ENCODE results near the gene CIAO2B. TPM values are rescaled to one million over a fixed set of nuclear protein-coding genes. Genes with fewer than 3 reads are reported as not detected.
"Not testable (repeated sequence)": the region's sequence is repeated elsewhere in the genome, so short reads cannot be mapped to it uniquely, and the experiment has no call there.

The CIAO2B gene
- total RNA-seq, 1 experiment from 2014 or later: 134 TPM

- no peak for DNase-seq (ENCODE audit: low read depth, low spot score)
- in situ Hi-C loops (cut with HindIII; ENCODE audit: low pct_unique_long_range_greater_than_20kb, low sequenced_read_pairs): no loop called here
Measured at GRCh38 chr16:66960270-66960669, 26.1 kb upstream of the CIAO2B start.

- DNase-seq (ENCODE audit: low read depth, low spot score): no peak
- in situ Hi-C loops (cut with HindIII; ENCODE audit: low pct_unique_long_range_greater_than_20kb, low sequenced_read_pairs): no loop called here
Measured at GRCh38 chr16:66959704-66960161, 25.5 kb upstream of the CIAO2B start.

GRCh38 chr16:66958857-66959703 is 24.9 kb upstream of the CIAO2B start:
- in situ Hi-C loops (cut with HindIII; ENCODE audit: low pct_unique_long_range_greater_than_20kb, low sequenced_read_pairs): no loop called here
- DNase-seq (ENCODE audit: low read depth, low spot score): no peak

GRCh38 chr16:66956154-66956457 is 21.9 kb upstream of the CIAO2B start:
- DNase-seq (ENCODE audit: low read depth, low spot score); in situ Hi-C loops (cut with HindIII; ENCODE audit: low pct_unique_long_range_greater_than_20kb, low sequenced_read_pairs): not testable (repeated sequence)

DNA sequence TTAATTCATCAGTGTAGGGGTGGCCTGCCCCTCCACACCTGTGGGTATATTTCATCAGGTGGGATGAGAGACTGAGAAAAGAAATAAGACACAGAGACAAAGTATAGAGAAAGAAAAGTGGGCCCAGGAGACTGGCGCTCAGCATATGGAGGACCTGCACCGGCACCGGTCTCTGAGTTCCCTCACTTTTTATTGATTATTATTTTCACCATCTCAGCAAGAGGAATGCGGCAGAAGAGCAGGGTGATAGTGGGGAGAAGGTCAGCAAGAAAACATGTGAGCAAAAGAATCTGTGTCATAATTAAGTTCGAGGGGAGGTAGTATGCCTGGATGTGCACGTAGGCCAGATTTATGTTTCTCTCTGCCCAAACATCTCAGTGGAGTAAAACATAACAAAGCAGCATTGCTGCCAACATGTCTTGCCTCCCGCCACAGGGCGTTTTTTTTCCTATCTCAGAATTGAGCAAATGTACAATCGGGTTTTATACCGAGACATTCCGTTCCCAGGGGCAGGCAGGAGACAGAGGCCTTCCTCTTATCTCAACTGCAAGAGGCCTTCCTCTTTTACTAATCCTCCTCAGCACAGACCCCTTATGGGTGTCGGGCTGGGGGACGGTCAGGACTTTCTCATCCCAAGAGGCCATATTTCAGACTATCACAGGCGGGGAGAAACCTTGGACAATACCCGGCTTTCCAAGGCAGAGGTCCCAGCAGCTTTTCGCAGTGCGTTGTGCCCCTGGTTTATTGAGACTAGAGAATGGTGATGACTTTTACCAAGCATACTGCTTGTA is 21.4 kb upstream of the CIAO2B start:
- in situ Hi-C loops (cut with HindIII; ENCODE audit: low pct_unique_long_range_greater_than_20kb, low sequenced_read_pairs); DNase-seq (ENCODE audit: low read depth, low spot score): not testable (repeated sequence)

GRCh38 chr16:66954097-66954659 is 20.0 kb upstream of the CIAO2B start:
- peak; percentile 83 for DNase-seq (ENCODE audit: low read depth, low spot score)
- in situ Hi-C loops (cut with HindIII; ENCODE audit: low pct_unique_long_range_greater_than_20kb, low sequenced_read_pairs): no loop called here

- in situ Hi-C loops (cut with HindIII; ENCODE audit: low pct_unique_long_range_greater_than_20kb, low sequenced_read_pairs): no loop called here
- DNase-seq (ENCODE audit: low read depth, low spot score): no peak
Measured at GRCh38 chr16:66953462-66954096, 19.4 kb upstream of the CIAO2B start.

- in situ Hi-C loops (cut with HindIII; ENCODE audit: low pct_unique_long_range_greater_than_20kb, low sequenced_read_pairs): no loop called here
- no peak for DNase-seq (ENCODE audit: low read depth, low spot score)
Measured at GRCh38 chr16:66952430-66953110, 18.4 kb upstream of the CIAO2B start.

- in situ Hi-C loops (cut with HindIII; ENCODE audit: low pct_unique_long_range_greater_than_20kb, low sequenced_read_pairs): no loop called here
- no peak for DNase-seq (ENCODE audit: low read depth, low spot score)
Measured at GRCh38 chr16:66950971-66951790, 17.0 kb upstream of the CIAO2B start.

- in situ Hi-C loops (cut with HindIII; ENCODE audit: low pct_unique_long_range_greater_than_20kb, low sequenced_read_pairs): no loop called here
- DNase-seq (ENCODE audit: low read depth, low spot score): no peak
Measured at GRCh38 chr16:66950437-66950836, 16.2 kb upstream of the CIAO2B start.

GRCh38 chr16:66949472-66949871 is 15.3 kb upstream of the CIAO2B start:
- in situ Hi-C loops (cut with HindIII; ENCODE audit: low pct_unique_long_range_greater_than_20kb, low sequenced_read_pairs): no loop called here
- DNase-seq (ENCODE audit: low read depth, low spot score): no peak

DNA sequence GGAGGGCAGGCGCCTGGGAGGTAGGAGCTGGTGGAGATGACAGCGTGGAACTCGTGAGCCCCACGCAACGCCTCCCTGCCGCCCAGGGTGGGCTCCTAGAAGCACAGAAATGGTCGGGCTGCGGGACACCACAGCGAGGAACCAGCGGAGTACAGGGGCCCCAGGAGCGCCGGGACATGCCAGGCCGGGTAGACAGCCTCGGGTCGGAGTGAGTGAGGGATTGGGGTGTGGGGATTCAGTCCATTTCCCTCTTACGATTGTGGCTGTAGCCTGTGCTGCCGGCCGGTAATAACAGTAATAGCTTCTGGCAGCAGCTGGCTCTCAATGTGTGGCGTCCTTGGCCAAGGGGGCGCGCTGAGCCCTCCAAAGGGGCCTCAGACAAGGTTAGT is 14.6 kb upstream of the CIAO2B start:
- in situ Hi-C loops (cut with HindIII; ENCODE audit: low pct_unique_long_range_greater_than_20kb, low sequenced_read_pairs): no loop called here

DNA sequence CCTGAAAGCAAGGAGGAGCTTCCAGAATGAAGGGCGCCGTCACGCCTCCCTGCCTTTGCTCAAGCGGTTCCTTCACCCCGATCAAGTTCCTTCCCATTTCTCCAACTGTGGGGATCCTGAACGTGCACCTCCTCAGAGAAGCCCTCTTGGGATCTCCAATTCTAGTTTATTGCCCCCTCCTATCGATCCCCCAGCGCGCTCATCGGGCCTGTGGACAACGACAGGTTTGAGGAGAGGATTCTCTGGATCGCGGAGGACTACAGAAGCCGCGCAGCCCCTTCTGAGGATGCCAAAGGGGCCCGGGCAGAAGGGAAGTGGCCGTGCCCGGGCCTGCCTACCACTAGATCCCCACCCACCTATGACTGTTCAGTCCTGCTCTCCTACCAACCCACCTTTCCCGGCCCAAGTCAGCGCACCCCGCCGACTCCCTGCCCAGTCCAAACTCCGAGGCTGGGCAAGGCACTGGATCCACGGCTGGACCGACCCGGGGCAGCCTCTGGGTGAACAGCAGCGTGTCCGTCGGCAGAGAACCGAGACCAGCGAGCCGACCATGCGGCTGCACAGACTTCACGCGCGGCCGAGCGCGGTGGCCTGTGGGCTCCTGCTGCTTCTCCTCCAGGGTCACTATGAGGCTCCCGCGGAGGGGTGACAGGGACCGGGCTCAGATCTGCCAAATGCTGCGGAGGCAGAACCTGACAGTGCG is 14.1 kb upstream of the CIAO2B start:
- in situ Hi-C loops (cut with HindIII; ENCODE audit: low pct_unique_long_range_greater_than_20kb, low sequenced_read_pairs): no loop called here
- DNase-seq (ENCODE audit: low read depth, low spot score): no peak

More for the DNA sequence above, 14.6 kb upstream of the CIAO2B start:
- no peak for DNase-seq (ENCODE audit: low read depth, low spot score)

DNA sequence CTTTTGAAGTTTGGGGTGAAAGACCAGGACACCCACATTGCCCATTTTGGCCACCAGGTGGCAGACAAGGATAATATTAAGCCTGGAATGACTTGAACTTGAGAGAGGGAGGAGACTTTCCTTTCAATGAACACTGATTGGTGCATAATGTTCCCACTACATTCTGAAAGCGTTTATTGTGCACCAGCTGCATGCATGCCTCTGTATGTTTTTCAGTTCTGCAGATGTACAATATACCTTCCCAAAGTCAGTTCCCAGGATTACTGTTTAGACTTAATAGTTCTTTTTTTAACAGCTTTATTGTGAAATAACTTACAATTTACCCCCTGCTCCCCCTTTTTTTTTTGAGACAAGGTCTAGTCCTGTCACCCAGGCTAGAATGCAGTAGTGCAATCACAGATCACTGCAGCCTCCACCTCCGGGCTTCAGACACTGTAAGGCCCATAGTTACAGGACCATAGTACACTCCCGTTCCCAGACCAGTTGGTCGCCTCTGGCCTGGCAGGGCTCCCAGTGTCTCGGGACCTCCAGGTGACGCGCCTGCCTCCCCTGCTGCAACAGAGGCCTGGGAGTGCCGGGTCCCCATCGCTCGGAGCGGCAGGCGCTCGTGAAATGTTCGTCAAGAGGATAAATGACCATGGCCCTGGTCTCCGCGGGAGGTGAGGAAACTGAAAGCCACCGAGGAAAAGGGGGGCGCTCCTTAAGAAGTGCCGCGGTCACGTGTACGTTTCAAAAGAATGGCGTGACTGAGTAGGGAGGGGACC is 13.3 kb upstream of the CIAO2B start:
- in situ Hi-C loops (cut with HindIII; ENCODE audit: low pct_unique_long_range_greater_than_20kb, low sequenced_read_pairs): no loop called here
- DNase-seq (ENCODE audit: low read depth, low spot score): peak; percentile 88

DNA sequence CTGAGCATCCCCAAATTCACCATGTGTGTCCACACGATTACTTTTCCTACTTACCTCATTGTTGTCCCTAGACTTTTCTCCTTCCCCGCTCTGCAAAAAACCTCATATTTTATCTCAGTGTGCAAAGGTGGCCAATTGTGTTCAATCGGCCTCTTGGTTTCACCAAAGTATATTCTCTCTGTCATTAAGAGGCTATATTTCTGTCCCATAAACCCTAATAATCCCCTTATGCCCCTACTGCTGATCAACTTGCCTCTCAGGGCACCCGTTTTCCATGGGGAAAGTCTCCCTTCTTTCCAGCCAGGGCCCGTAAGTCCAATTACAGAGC is 12.7 kb upstream of the CIAO2B start:
- no peak for DNase-seq (ENCODE audit: low read depth, low spot score)
- in situ Hi-C loops (cut with HindIII; ENCODE audit: low pct_unique_long_range_greater_than_20kb, low sequenced_read_pairs): no loop called here

DNA sequence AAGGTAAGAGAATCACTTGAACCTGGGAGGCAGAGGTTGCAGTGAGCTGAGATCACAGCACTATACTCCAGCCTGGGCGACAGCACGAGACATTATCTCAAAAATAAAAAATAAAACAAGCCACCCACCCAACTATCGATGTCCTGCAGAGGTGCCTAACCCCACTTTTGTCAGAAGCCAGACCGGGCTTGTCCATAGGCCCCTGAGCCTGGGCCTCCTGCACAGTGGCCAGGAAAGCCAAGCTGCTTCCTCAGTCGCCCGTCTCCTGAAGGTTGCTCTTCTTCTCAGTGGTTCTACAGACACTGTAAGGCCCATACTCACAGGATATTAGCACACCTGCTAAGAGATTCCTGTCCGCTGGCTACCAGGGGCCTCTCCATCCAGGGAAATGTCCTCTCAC is 12.3 kb upstream of the CIAO2B start:
- no peak for DNase-seq (ENCODE audit: low read depth, low spot score)
- in situ Hi-C loops (cut with HindIII; ENCODE audit: low pct_unique_long_range_greater_than_20kb, low sequenced_read_pairs): no loop called here
